DLD1 (cell line): Measurements from ENCODE around the gene TARBP1.
"Not testable (repeated sequence)": the region's sequence is repeated elsewhere in the genome, so short reads cannot be mapped to it uniquely, and the experiment has no call there.

Source experiments
- in situ Hi-C: cut with HindIII; loops from 2 replicates; pipeline ENCODE4 v1.10.0; 2017; ENCODE audit warnings: low sequenced_read_pairs

The TARBP1 gene, protein sequence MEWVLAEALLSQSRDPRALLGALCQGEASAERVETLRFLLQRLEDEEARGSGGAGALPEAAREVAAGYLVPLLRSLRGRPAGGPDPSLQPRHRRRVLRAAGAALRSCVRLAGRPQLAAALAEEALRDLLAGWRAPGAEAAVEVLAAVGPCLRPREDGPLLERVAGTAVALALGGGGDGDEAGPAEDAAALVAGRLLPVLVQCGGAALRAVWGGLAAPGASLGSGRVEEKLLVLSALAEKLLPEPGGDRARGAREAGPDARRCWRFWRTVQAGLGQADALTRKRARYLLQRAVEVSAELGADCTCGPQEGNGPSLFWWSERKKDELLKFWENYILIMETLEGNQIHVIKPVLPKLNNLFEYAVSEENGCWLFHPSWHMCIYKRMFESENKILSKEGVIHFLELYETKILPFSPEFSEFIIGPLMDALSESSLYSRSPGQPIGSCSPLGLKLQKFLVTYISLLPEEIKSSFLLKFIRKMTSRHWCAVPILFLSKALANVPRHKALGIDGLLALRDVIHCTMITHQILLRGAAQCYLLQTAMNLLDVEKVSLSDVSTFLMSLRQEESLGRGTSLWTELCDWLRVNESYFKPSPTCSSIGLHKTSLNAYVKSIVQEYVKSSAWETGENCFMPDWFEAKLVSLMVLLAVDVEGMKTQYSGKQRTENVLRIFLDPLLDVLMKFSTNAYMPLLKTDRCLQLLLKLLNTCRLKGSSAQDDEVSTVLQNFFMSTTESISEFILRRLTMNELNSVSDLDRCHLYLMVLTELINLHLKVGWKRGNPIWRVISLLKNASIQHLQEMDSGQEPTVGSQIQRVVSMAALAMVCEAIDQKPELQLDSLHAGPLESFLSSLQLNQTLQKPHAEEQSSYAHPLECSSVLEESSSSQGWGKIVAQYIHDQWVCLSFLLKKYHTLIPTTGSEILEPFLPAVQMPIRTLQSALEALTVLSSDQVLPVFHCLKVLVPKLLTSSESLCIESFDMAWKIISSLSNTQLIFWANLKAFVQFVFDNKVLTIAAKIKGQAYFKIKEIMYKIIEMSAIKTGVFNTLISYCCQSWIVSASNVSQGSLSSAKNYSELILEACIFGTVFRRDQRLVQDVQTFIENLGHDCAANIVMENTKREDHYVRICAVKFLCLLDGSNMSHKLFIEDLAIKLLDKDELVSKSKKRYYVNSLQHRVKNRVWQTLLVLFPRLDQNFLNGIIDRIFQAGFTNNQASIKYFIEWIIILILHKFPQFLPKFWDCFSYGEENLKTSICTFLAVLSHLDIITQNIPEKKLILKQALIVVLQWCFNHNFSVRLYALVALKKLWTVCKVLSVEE (N-terminal part only)

GRCh38 chr1:234478481-234479309 is at the start of gene TARBP1:
Gene TARBP1 (minus strand): TSS chr1:234479179. CDS start chr1:234479103, 76 bp downstream.
- in situ Hi-C loops: no loop called here

DNA sequence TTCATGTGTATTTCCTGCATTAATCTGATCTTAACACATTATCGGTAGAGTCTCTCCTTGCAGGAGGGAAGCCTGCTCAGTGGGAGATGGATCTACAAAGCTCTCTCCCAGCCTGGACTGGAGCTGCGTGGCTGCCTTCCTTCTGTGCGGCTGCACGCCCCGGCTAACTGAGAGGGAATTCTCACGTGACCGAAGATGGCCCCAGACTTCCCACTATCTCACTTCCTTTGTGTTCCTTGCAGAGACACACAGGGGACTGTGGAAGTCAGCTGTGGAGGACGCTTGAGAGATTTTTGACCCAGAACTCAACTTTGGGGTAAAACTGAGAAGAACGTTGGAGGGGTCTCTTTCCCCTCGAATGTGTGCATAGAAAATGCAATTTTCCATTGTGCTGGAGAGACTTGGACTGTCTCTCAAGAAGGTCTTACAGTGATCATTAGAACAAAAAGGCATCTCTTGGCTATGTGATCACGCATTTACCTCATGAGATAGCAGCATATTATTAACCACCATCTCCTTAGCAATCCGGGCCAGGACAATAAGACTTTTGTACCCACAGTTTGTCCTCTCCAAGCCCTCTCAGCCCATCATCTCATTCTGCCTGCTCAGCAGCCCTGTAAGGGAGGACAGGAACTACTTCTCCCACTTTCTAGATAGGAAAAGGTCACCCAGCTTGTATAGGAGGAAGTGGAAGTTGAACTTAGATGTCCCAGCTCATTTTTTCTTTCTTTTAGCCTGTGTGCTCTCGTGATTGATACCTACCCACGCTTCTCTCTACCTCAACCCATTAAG is 49.3 kb upstream of the TARBP1 start:
- in situ Hi-C loops: no loop called here

- in situ Hi-C loops: no loop called here
These were observed 48.4 kb upstream of the TARBP1 start for GRCh38 chr1:234527346-234527745.

- in situ Hi-C loops: no loop called here
These were observed 47.9 kb upstream of the TARBP1 start for GRCh38 chr1:234526922-234527321.

DNA sequence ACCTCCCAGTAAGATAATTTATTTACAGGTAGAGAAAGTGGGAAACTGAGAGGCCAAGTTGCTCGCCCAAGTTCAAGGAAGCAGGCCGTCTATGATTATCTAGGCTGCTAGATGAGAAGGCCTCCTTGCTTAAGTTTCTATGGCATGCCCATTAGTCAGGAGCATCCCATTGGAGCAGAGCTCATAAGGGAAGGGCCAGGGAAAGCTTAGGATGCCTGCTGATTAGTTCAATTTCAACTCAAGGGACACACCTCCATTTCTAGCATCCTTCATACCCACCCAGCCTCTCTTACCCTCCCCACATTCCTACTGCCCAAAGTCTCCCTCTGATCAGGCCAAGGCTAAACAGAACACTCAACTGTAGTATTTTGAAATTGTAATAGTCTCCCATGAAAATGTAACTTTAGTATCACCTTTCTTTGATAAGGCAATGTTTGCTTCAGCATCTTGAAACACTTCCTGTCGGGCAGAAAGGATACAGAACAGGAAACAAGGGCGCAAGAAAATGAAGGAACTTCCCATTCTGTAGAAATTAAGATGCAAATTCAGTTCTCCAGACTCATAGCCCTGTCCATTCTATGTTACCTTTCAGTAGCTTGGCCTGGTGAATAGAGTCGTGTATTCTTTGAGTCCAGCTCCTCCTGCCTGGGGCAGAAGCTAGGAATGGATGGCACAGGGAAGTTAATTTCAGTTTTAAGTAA is 46.3 kb upstream of the TARBP1 start:
- in situ Hi-C loops: no loop called here

DNA sequence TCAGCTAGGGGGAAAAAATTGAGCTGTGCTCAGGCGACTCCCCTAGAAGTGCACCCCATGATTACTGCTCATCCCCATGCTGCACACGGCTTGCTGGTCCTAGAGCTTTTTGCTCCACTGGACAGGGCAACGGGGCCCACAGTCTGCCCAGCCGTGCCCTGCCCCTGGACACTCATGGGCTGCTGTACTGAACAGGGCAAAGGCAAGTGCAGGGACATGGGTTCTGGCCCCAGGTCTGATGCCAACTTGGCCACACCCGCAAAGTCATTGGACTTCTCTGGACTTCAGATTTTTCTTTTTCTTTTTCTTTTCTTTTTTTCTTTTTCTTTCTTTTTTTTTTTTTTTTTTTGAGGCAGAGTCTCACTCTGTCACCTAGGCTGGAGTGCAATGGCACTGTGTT is 42.9 kb upstream of the TARBP1 start:
- in situ Hi-C loops: no loop called here

GRCh38 chr1:234520908-234521817 is 42.2 kb upstream of the TARBP1 start:
- in situ Hi-C loops: no loop called here

DNA sequence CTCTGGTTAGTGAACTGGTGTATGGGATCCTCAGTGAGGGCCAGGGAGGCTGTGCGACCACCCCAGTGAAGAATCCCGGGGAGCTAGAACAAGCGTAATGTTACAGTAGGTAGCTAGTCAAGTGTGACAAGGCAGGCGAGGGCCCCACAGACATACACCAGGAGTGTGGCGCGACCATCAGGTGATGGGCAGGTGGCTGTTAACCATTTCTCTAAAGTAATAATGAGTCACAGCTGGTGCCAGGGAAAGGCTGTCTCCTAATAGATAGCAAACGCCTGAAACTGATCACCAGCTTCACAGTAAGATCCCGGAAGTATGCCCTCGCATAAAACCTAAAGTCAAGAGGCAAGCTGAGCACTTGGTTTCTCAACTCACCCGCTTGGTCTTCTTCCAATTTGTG is 40.5 kb upstream of the TARBP1 start:
- in situ Hi-C loops: no loop called here

GRCh38 chr1:234518876-234519275 is 39.9 kb upstream of the TARBP1 start:
- in situ Hi-C loops: no loop called here

DNA sequence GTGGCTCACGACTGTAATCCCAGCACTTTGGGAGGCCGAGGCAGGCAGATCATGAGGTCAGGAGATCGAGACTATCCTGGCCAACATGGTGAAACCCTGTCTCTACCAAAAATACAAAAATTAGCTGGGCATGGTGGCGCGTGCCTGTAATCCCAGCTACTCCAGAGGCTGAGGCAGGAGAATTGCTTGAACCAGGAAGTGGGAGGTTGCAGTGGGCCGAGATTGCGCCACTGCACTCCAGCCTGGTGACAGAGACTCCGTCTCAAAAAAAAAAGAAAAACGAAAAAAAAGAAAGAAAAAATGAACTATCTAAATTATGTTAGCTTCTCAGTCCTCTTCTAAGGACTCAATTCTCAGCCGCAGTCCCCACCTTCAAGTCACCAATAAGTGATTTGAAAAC is 39.1 kb upstream of the TARBP1 start:
- in situ Hi-C loops: not testable (repeated sequence)

- in situ Hi-C loops: no loop called here
These were observed 38.3 kb upstream of the TARBP1 start for GRCh38 chr1:234517110-234517802.

DNA sequence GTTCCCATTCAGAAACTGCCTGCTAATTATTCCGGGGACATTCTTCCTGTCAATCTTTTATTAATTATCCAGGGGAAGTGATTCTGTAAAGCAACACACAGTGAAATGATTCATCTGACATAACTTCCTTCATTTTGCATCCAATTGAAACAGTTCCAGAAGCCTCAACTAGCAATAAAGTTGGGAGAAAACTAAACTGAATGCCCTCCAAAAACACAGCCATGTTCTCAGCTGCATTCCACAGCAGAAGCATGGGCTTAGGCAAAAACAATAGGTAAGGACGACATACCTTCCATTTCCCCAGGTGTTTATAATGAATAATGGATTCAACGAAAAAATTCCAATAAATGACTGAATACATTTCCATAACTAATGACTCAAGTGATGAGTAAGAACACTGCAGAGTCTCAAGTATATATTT is 36.9 kb upstream of the TARBP1 start:
- in situ Hi-C loops: no loop called here

- in situ Hi-C loops: no loop called here
These were observed 36.4 kb upstream of the TARBP1 start for GRCh38 chr1:234515411-234515810.

DNA sequence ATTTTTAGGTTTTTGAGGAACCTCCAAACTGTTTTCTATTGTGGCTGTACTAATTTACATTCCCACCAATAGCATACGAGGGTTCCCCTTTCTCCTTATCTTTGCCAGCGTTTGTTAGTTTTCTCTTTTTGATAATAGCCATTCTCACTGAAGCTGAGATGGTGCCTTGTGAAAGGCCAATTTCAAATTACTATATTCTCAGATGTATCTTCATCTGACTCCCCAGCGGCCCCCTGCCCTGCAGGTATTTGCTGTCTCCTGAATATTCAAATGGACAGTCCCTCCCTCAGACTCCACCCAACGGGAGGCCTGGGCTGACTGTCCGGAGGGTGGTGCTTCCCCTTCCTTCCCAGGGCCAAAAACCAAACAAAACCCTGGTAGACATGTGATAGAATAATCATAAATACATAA is 33.5 kb upstream of the TARBP1 start:
- in situ Hi-C loops: no loop called here

DNA sequence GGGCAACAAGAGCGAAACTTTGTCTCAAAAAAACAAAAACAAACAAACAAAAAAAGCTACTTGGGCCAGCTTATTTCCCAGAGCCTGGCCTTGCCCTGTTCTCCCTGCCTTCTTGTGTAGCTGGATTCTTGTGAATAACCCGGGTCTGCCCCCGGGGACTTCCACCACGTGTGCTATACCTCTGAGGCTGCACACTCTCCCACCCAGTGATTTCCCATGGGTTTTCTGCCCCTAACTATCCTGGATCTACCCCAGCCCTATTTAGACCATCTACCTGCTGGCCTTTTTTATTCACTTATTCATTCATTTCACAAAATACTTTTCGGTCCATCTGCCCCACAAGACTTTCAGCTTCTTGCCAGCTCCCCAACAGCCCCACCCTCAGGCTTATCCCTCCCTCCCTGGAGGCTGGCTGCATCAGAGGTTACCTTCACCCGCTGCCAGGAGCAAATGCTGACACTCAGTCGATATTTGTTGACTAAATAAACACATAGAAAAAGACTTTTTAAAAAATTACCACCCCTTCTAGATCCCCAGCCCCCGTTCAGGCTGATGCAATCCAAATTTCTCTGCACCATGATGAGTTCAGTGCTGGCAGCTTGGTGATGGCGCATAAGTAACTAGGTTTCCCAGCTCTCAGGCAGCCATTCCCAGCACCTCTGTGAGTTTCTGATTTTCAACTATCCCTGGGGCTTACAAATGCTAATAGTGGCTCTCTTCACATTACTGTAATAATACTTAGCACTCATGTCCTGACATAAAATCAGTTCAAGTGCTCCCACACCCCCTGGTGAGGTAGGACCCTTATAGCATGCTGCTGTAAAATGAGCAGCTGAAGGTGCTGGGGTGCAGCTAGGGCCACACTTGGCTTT is 30.7 kb upstream of the TARBP1 start:
- in situ Hi-C loops: no loop called here
